Measurements from ENCODE around the gene VAMP2.

GRCh38 chr17:8125154-8125946 lies 37.4 kb downstream of the VAMP2 start:
- TF ChIP-seq CTCF (IDR thresholded peaks at IDR 0.05; ENCODE audit: low read depth, low read length) (no peak), EZH2phosphoT487 (IDR thresholded peaks at IDR 0.05; ENCODE audit: low read depth) (no peak)

Measured in OCI-LY3 (cell line).